Mesendoderm (in vitro differentiated cells): Measurements from ENCODE around the gene GRIP1.

ENCODE experiments used
- DNase-seq: peaks from one replicate; pipeline ENCODE4 v3.0.0; 2013
- H2AK5ac ChIP-seq: 2 replicates; pipeline ENCODE4 v1.6.1; 2013; ENCODE audit warnings: low read length, inconsistent platforms
- H2BK120ac ChIP-seq: 2 replicates; pipeline ENCODE4 v1.6.1; 2013; ENCODE audit warnings: low read depth, mild to moderate bottlenecking, low read length, moderate library complexity, mixed read lengths
- H2BK15ac ChIP-seq: replicated peaks from 2 replicates; pipeline ENCODE4 v1.6.1; 2013; ENCODE audit warnings: low read depth, mild to moderate bottlenecking, moderate library complexity
- H2BK5ac ChIP-seq: 2 replicates; pipeline ENCODE4 v1.6.1; 2013; ENCODE audit warnings: low read length, inconsistent platforms
- H3K18ac ChIP-seq: 2 replicates; pipeline ENCODE4 v1.6.1; 2013; ENCODE audit warnings: mild to moderate bottlenecking, low read length, mixed read lengths
- H3K23ac ChIP-seq: one replicate; pipeline ENCODE4 v1.6.1; 2013; ENCODE audit warnings: low read length
- H3K27ac ChIP-seq: 2 replicates; pipeline ENCODE4 v1.5.1; 2013; ENCODE audit warnings: low read depth, mild to moderate bottlenecking, inconsistent platforms, low read length, moderate library complexity
- H3K27me3 ChIP-seq: 2 replicates; pipeline ENCODE4 v1.6.1; 2013; ENCODE audit warnings: low read length, control low read depth, mild to moderate bottlenecking, inconsistent platforms; ENCODE audit not compliant: insufficient read depth, poor library complexity
- H3K36me3 ChIP-seq: 2 replicates; pipeline ENCODE4 v1.6.1; 2013; ENCODE audit warnings: low read length, inconsistent platforms; ENCODE audit not compliant: control insufficient read depth, insufficient read depth
- H3K4ac ChIP-seq: one replicate; pipeline ENCODE4 v1.6.1; 2013; ENCODE audit warnings: low read depth, mild to moderate bottlenecking, low read length, moderate library complexity
- H3K4me1 ChIP-seq: 2 replicates; pipeline ENCODE4 v1.6.1; 2013; ENCODE audit warnings: low read depth, low read length, inconsistent platforms; ENCODE audit not compliant: control insufficient read depth
- H3K4me2 ChIP-seq: 2 replicates; pipeline ENCODE4 v1.6.1; 2013; ENCODE audit warnings: low read length
- H3K4me3 ChIP-seq: 2 replicates; pipeline ENCODE4 v1.5.1; 2013; ENCODE audit warnings: mild to moderate bottlenecking, low read length
- H3K56ac ChIP-seq: one replicate; pipeline ENCODE4 v1.6.1; 2013; ENCODE audit warnings: low read length
- H3K79me1 ChIP-seq: 2 replicates; pipeline ENCODE4 v1.6.1; 2013; ENCODE audit warnings: low read length, inconsistent platforms
- H3K79me2 ChIP-seq: 2 replicates; pipeline ENCODE4 v1.6.1; 2013; ENCODE audit warnings: mild to moderate bottlenecking, low read length; ENCODE audit not compliant: control insufficient read depth, insufficient read depth
- H3K9ac ChIP-seq: 2 replicates; pipeline ENCODE4 v1.6.1; 2013; ENCODE audit warnings: low read length, inconsistent platforms
- H4K5ac ChIP-seq: one replicate; pipeline ENCODE4 v1.6.1; 2013; ENCODE audit warnings: low read length
- H4K8ac ChIP-seq: one replicate; pipeline ENCODE4 v1.6.1; 2013; ENCODE audit warnings: low read depth, mild to moderate bottlenecking, control low read depth, low read length, moderate library complexity
- WGBS: extraction: QIAGEN DNeasy Blood & Tissue Kit; methylation state at CpG from one replicate; pipeline ENCODE4 v1.1.7; 2013; ENCODE audit warnings: low lambda C conversion rate, missing lambda C conversion rate; ENCODE audit not compliant: insufficient coverage; ENCODE audit errors: extremely low coverage; 5-methylcytosine and 5-hydroxymethylcytosine counted together

Gene GRIP1

DNA sequence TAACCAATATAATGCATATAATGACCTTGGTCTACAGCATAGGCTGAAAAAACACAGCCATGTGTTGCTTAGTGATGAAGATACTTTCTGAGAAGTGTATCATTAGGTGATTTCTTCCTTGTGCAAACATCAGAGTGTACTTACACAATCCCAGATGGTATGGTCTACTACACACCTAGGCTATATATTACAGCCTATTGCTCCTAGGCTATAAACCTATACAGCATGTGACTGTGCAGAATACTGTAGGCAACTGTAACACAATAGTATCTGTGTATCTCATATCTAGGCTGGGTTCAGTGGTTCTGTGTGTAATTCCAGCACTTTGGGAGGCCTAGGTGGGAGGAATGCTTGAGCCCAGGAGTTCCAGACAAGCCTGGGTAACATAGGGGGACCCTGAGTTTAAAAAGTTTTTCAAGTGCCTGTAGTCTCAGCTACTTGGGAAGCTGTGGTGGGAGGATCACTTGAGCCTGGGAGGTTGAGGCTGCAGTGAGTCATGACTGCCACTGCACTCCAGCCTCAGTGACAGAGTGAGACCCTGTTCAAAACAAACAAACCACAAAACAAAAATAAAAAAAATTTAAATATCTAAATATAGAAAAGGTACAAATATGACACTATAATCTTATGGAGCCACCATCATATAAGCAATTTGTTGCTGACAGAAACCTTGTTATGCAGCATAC lies 66.6 kb downstream of the GRIP1 start:
- Histone ChIP-seq H4K8ac (no peak overlapping the region), H3K79me2 (no peaks in the 10 kb centered on the region), H3K4me2 (no peak overlapping the region), H4K5ac (no peak overlapping the region), H3K18ac (no peak overlapping the region), H2BK5ac (no peak overlapping the region), H3K4me1 (peaks cover 2% of the 10 kb centered on the region), H2BK15ac (no peak overlapping the region), H3K9ac (no peak overlapping the region), H3K27me3 (no peaks in the 10 kb centered on the region), H3K4ac (no peak overlapping the region), H3K56ac (no peak overlapping the region), H3K27ac (no peak overlapping the region), H2AK5ac (no peak overlapping the region), H2BK120ac (no peak overlapping the region), H3K79me1 (no peaks in the 10 kb centered on the region), H3K36me3 (no peaks in the 10 kb centered on the region), H3K4me3 (no peak overlapping the region), H3K23ac (no peak overlapping the region)
- no peak for DNase-seq

DNA sequence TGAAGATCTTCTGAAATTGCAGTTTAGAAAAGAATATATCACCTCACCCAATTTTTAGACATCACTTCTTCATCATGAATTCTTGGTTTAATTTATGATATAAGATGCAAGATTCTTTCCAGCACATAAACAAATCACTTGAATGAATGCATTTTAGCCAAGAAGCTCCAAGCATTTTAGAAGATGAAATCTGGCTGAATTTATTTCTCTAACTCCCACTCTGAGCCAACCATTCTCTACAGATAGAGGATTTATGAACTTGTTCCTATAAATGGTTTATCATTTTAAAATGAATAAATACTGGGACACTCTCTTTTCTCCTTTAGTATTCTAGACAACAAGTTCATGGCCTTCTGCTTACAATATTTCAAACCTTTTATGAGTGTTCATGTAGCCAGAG lies 71.7 kb downstream of the GRIP1 start:
- H3K18ac ChIP-seq: no peak overlapping the region
- no peak overlapping the region for H3K4me2 ChIP-seq
- no peak for DNase-seq
- no peaks in the 10 kb centered on the region for H3K27me3 ChIP-seq
- no peak overlapping the region for H2AK5ac ChIP-seq
- H3K4me3 ChIP-seq: no peak overlapping the region
- no peak overlapping the region for H3K27ac ChIP-seq
- no peak overlapping the region for H3K4ac ChIP-seq
- H3K56ac ChIP-seq: no peak overlapping the region
- no peak overlapping the region for H4K8ac ChIP-seq
- no peak overlapping the region for H3K23ac ChIP-seq
- H3K9ac ChIP-seq: no peak overlapping the region
- H3K79me2 ChIP-seq: no peaks in the 10 kb centered on the region
- no peaks in the 10 kb centered on the region for H3K36me3 ChIP-seq
- H2BK15ac ChIP-seq: no peak overlapping the region
- no peak overlapping the region for H2BK120ac ChIP-seq
- H3K79me1 ChIP-seq: no peaks in the 10 kb centered on the region
- H4K5ac ChIP-seq: no peak overlapping the region
- H3K4me1 ChIP-seq: no peaks in the 10 kb centered on the region
- H2BK5ac ChIP-seq: no peak overlapping the region

- DNase-seq: no peak
- no peak overlapping the region for H2AK5ac ChIP-seq
- H3K4me2 ChIP-seq: no peak overlapping the region
- no peak overlapping the region for H3K4ac ChIP-seq
- no peaks in the 10 kb centered on the region for H3K4me1 ChIP-seq
- no peak overlapping the region for H2BK15ac ChIP-seq
- no peak overlapping the region for H2BK120ac ChIP-seq
- H3K36me3 ChIP-seq: no peaks in the 10 kb centered on the region
- H3K79me2 ChIP-seq: no peaks in the 10 kb centered on the region
- no peaks in the 10 kb centered on the region for H3K27me3 ChIP-seq
- H3K18ac ChIP-seq: no peak overlapping the region
- no peak overlapping the region for H3K27ac ChIP-seq
- no peak overlapping the region for H3K9ac ChIP-seq
- H3K79me1 ChIP-seq: no peaks in the 10 kb centered on the region
- H4K8ac ChIP-seq: no peak overlapping the region
- no peak overlapping the region for H4K5ac ChIP-seq
- H3K23ac ChIP-seq: no peak overlapping the region
- H2BK5ac ChIP-seq: no peak overlapping the region
- H3K4me3 ChIP-seq: no peak overlapping the region
- H3K56ac ChIP-seq: no peak overlapping the region
- WGBS: no CpG with 5 or more reads among the region's 5 CpGs
Observed at GRCh38 chr12:66605293-66605692, 73.6 kb downstream of the GRIP1 start.

DNA sequence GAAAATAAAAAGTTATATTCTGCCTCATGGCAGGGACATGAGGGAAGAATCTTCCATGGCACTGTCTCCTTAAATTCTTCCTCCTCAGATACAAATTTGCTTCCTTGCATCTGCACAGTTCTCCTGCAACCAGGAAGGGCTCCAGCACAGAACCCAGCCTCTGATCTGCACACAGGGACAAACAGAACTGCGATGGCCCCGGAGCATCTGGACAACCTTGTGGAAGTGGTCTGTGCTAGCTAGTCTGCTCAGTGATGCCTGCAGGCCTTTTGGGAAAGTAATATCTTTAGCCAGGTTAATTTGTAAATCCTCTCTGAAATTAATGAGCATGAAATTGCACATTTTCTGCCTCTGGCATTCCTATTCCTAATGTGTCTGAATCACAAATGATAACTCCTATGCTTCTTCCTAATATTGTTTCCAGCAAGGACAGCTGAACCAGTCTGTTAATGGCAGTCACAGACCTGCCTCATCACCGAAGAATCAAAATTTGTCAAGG lies 74.8 kb downstream of the GRIP1 start:
- H3K27me3 ChIP-seq: no peaks in the 10 kb centered on the region
- no peak overlapping the region for H3K4ac ChIP-seq
- WGBS: no CpG with 5 or more reads among the region's 3 CpGs
- DNase-seq: no peak
- H2AK5ac ChIP-seq: no peak overlapping the region
- H3K18ac ChIP-seq: no peak overlapping the region
- no peak overlapping the region for H4K5ac ChIP-seq
- no peak overlapping the region for H2BK120ac ChIP-seq
- H3K27ac ChIP-seq: no peak overlapping the region
- no peak overlapping the region for H4K8ac ChIP-seq
- H3K79me1 ChIP-seq: no peaks in the 10 kb centered on the region
- H3K36me3 ChIP-seq: no peaks in the 10 kb centered on the region
- no peak overlapping the region for H3K9ac ChIP-seq
- no peak overlapping the region for H3K4me3 ChIP-seq
- no peak overlapping the region for H3K4me2 ChIP-seq
- no peaks in the 10 kb centered on the region for H3K4me1 ChIP-seq
- H2BK5ac ChIP-seq: no peak overlapping the region
- H2BK15ac ChIP-seq: no peak overlapping the region
- H3K79me2 ChIP-seq: no peaks in the 10 kb centered on the region
- no peak overlapping the region for H3K23ac ChIP-seq
- H3K56ac ChIP-seq: no peak overlapping the region

- Histone ChIP-seq H3K27ac (no peak overlapping the region), H3K4me2 (no peak overlapping the region)
Observed at GRCh38 chr12:66603461-66603860, 75.4 kb downstream of the GRIP1 start.

DNA sequence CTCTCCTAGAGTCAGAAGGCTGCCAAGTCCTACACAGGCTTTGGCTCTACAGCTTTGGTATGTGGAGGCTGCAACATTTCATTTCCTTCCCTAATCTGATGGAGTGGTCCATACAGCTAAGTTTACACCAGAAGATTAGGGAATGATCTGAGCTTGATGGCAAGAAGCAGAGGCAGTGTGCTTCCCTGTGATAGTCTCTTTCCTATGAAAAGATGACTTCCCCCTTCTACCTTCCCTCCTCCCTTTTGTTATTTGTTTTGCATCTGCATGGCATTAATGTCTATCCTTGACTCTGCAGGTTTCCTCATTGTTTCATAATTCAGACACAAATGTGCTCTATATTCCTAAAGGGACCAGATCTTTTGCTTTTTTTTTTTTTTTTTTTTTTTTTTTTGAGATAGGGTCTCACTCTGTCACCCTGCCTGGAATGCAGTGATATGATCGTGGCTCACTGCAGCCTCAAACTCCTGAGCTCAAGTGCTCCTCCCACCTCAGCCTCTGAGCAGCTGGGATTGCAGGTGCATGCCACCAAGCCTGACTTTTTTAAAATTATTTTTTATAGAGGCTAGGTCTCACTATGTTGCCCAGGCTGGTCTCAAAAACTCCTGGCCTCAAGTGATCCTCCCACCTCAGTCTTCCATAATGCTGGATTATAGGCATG lies 76.3 kb downstream of the GRIP1 start:
- Histone ChIP-seq H2BK15ac (no peak overlapping the region), H3K79me2 (no peaks in the 10 kb centered on the region), H3K4me2 (no peak overlapping the region), H3K4me1 (no peaks in the 10 kb centered on the region), H3K36me3 (no peaks in the 10 kb centered on the region), H3K56ac (no peak overlapping the region), H3K4ac (no peak overlapping the region), H3K79me1 (no peaks in the 10 kb centered on the region), H4K8ac (no peak overlapping the region), H2BK120ac (no peak overlapping the region), H3K4me3 (no peak overlapping the region), H3K27ac (no peak overlapping the region), H4K5ac (no peak overlapping the region), H3K18ac (no peak overlapping the region), H3K9ac (no peak overlapping the region), H2AK5ac (no peak overlapping the region), H3K27me3 (no peaks in the 10 kb centered on the region), H3K23ac (no peak overlapping the region), H2BK5ac (no peak overlapping the region)
- no peak for DNase-seq
- WGBS: no CpG with 5 or more reads among the region's 1 CpG

More at GRCh38 chr12:66603461-66603860, 75.4 kb downstream of the GRIP1 start:
- H2BK120ac ChIP-seq: no peak overlapping the region
- no peak for DNase-seq
- no peaks in the 10 kb centered on the region for H3K4me1 ChIP-seq
- no peaks in the 10 kb centered on the region for H3K79me1 ChIP-seq
- no peak overlapping the region for H4K5ac ChIP-seq
- H3K4me3 ChIP-seq: no peak overlapping the region
- H3K4ac ChIP-seq: no peak overlapping the region
- H3K23ac ChIP-seq: no peak overlapping the region
- H2AK5ac ChIP-seq: no peak overlapping the region
- no peaks in the 10 kb centered on the region for H3K79me2 ChIP-seq
- no peak overlapping the region for H2BK5ac ChIP-seq
- no peak overlapping the region for H3K18ac ChIP-seq
- WGBS: no CpG with 5 or more reads among the region's 2 CpGs
- no peak overlapping the region for H3K9ac ChIP-seq
- no peaks in the 10 kb centered on the region for H3K36me3 ChIP-seq
- no peak overlapping the region for H4K8ac ChIP-seq
- H3K27me3 ChIP-seq: no peaks in the 10 kb centered on the region
- H2BK15ac ChIP-seq: no peak overlapping the region
- H3K56ac ChIP-seq: no peak overlapping the region
